Measurements from ENCODE around the gene YWHAB. TPM values are rescaled to one million over a fixed set of nuclear protein-coding genes. Genes with fewer than 3 reads are reported as not detected.

Gene YWHAB
- total RNA-seq, 1 experiment from 2014 or later, result 118 TPM

GRCh38 chr20:44950368-44950767 is 64.9 kb downstream of the YWHAB start:
- Histone ChIP-seq H4K20me1 (ENCODE audit: low read length) (peaks cover 39% of the 10 kb centered on the region), H3K36me3 (ENCODE audit: low read depth, low read length) (peaks cover 90% of the 10 kb centered on the region), H3K9me3 (ENCODE audit: low read length) (no peaks in the 10 kb centered on the region), H3K9ac (ENCODE audit: low read length) (no peak overlapping the region), H3K4me3 (ENCODE audit: low read length) (no peak overlapping the region), H3K27ac (ENCODE audit: low read length) (no peak overlapping the region), H3K4me2 (ENCODE audit: low read length) (no peak overlapping the region), H3K79me2 (ENCODE audit: low read length) (peaks cover 24% of the 10 kb centered on the region), H3K9me2 (replicated peaks; ENCODE audit: low read length) (no peaks in the 10 kb centered on the region), H3K27me3 (ENCODE audit: low read length) (no peaks in the 10 kb centered on the region), H3K4me1 (ENCODE audit: insufficient read depth, low read length) (no peaks in the 10 kb centered on the region), H2AFZ (ENCODE audit: low read length) (no peak overlapping the region), H3F3A (ENCODE audit: low read length, unreplicated experiment) (no peaks in the 10 kb centered on the region)
- intact Hi-C loops (cut with micrococcal nuclease), result no loop called here
- no peak for DNase-seq
- CTCF ChIA-PET, result no interaction called here
- no peak for ATAC-seq
- no peak for TF ChIP-seq EZH2 (IDR thresholded peaks at IDR 0.05; ENCODE audit: low read length, unreplicated experiment)
- no peak for TF ChIP-seq EZH2phosphoT487 (IDR thresholded peaks at IDR 0.05; ENCODE audit: borderline replicate concordance, low read length)
- no peak for TF ChIP-seq CTCF (conservative IDR thresholded peaks at IDR 0.05; ENCODE audit: low read depth, low read length)
- no TSS peak for BruUV-seq (replicated peaks)
- POLR2A ChIA-PET (ENCODE audit: unreplicated experiment), result no interaction called here

GRCh38 chr20:44952731-44953130 is 67.2 kb downstream of the YWHAB start:
- ATAC-seq, result no peak
- peaks cover 47% of the 10 kb centered on the region for H3K79me2 ChIP-seq (ENCODE audit: low read length)
- TF ChIP-seq CTCF (conservative IDR thresholded peaks at IDR 0.05; ENCODE audit: low read depth, low read length) (no peak), EZH2 (IDR thresholded peaks at IDR 0.05; ENCODE audit: low read length, unreplicated experiment) (no peak), EZH2phosphoT487 (IDR thresholded peaks at IDR 0.05; ENCODE audit: borderline replicate concordance, low read length) (no peak)
- no TSS peak for BruUV-seq (replicated peaks)
- intact Hi-C loops (cut with micrococcal nuclease), result no loop called here
- no peak for DNase-seq
- H3K27me3 ChIP-seq (ENCODE audit: low read length), result no peaks in the 10 kb centered on the region
- no peak overlapping the region for H3K27ac ChIP-seq (ENCODE audit: low read length)
- no peak overlapping the region for H3K4me2 ChIP-seq (ENCODE audit: low read length)
- H3K9me3 ChIP-seq (ENCODE audit: low read length), result no peaks in the 10 kb centered on the region
- H3K4me3 ChIP-seq (ENCODE audit: low read length), result no peak overlapping the region
- ChIA-PET POLR2A (ENCODE audit: unreplicated experiment) (interaction anchor here (0.7 kb wide), 1 partner anchor 18 kb away, joined by 5 read pairs; no protein-coding TSS in a partner anchor), CTCF (no interaction called here)
- no peak overlapping the region for H3K9ac ChIP-seq (ENCODE audit: low read length)
- H3F3A ChIP-seq (ENCODE audit: low read length, unreplicated experiment), result no peaks in the 10 kb centered on the region
- H3K4me1 ChIP-seq (ENCODE audit: insufficient read depth, low read length), result peaks cover 5% of the 10 kb centered on the region; the same call in 1 of the 2 replicates
- H3K36me3 ChIP-seq (ENCODE audit: low read depth, low read length), result peaks cover 89% of the 10 kb centered on the region
- H4K20me1 ChIP-seq (ENCODE audit: low read length), result peaks cover 61% of the 10 kb centered on the region
- no peaks in the 10 kb centered on the region for H3K9me2 ChIP-seq (replicated peaks; ENCODE audit: low read length)
- no peak overlapping the region for H2AFZ ChIP-seq (ENCODE audit: low read length)

GRCh38 chr20:44954211-44954610 is 68.7 kb downstream of the YWHAB start:
- H3K4me1 ChIP-seq (ENCODE audit: insufficient read depth, low read length), result peaks cover 19% of the 10 kb centered on the region
- H3K27ac ChIP-seq (ENCODE audit: low read length), result no peak overlapping the region
- ATAC-seq (no peak), DNase-seq (no peak)
- TF ChIP-seq EZH2phosphoT487 (IDR thresholded peaks at IDR 0.05; ENCODE audit: borderline replicate concordance, low read length) (no peak), CTCF (conservative IDR thresholded peaks at IDR 0.05; ENCODE audit: low read depth, low read length) (no peak), EZH2 (IDR thresholded peaks at IDR 0.05; ENCODE audit: low read length, unreplicated experiment) (no peak)
- CTCF ChIA-PET, result no interaction called here
- H3K4me3 ChIP-seq (ENCODE audit: low read length), result no peak overlapping the region
- peaks cover 82% of the 10 kb centered on the region for H3K36me3 ChIP-seq (ENCODE audit: low read depth, low read length)
- no peak overlapping the region for H3K4me2 ChIP-seq (ENCODE audit: low read length)
- peaks cover 66% of the 10 kb centered on the region for H4K20me1 ChIP-seq (ENCODE audit: low read length)
- BruUV-seq (replicated peaks), result no TSS peak
- no peaks in the 10 kb centered on the region for H3K9me2 ChIP-seq (replicated peaks; ENCODE audit: low read length)
- H3K79me2 ChIP-seq (ENCODE audit: low read length), result peaks cover 62% of the 10 kb centered on the region
- intact Hi-C loops (cut with micrococcal nuclease), result no loop called here
- H3F3A ChIP-seq (ENCODE audit: low read length, unreplicated experiment), result no peaks in the 10 kb centered on the region
- no peak overlapping the region for H2AFZ ChIP-seq (ENCODE audit: low read length)
- no peaks in the 10 kb centered on the region for H3K27me3 ChIP-seq (ENCODE audit: low read length)
- H3K9ac ChIP-seq (ENCODE audit: low read length), result no peak overlapping the region
- no peaks in the 10 kb centered on the region for H3K9me3 ChIP-seq (ENCODE audit: low read length)
- POLR2A ChIA-PET (ENCODE audit: unreplicated experiment), result no interaction called here
